DOHH2 (cell line): ENCODE results near the gene MRPL53.

Experiments
- H3F3A ChIP-seq: fragments of 200-600 bp; sonication (generic), shearing (Covaris generic); 2 replicates; pipeline ENCODE4 v1.6.0; 2016; ENCODE audit warnings: antibody characterized with exemption, mild to moderate bottlenecking; ENCODE audit not compliant: control insufficient read depth, insufficient read depth
- H3K27ac ChIP-seq: fragments of 200-600 bp; sonication (generic); 2 replicates; pipeline ENCODE4 v1.5.1; 2014; ENCODE audit warnings: low read depth, mild to moderate bottlenecking, low read length, moderate library complexity
- H3K27me3 ChIP-seq: fragments of 200-600 bp; sonication (generic); 2 replicates; pipeline ENCODE4 v1.6.1; 2014; ENCODE audit warnings: mild to moderate bottlenecking, low read length, mixed read lengths; ENCODE audit not compliant: control insufficient read depth
- H3K36me3 ChIP-seq: fragments of 200-600 bp; sonication (generic); 2 replicates; pipeline ENCODE4 v1.6.1; 2014; ENCODE audit warnings: mild to moderate bottlenecking, low read length, moderate library complexity, mixed read lengths; ENCODE audit not compliant: control insufficient read depth
- H3K4me1 ChIP-seq: fragments of 200-600 bp; sonication (generic); 2 replicates; pipeline ENCODE4 v1.6.1; 2014; ENCODE audit warnings: mild to moderate bottlenecking, low read length, mixed read lengths; ENCODE audit not compliant: control insufficient read depth
- H3K4me2 ChIP-seq: fragments of 200-600 bp; sonication (generic); 2 replicates; pipeline ENCODE4 v1.6.0; 2014; ENCODE audit warnings: mild to moderate bottlenecking, low read length, moderate library complexity
- H3K4me3 ChIP-seq: fragments of 200-600 bp; sonication (generic); 2 replicates; pipeline ENCODE4 v1.5.1; 2014; ENCODE audit warnings: mild to moderate bottlenecking, low read length, mixed read lengths
- H3K79me2 ChIP-seq: fragments of 200-600 bp; sonication (generic); 2 replicates; pipeline ENCODE4 v1.6.1; 2014; ENCODE audit warnings: mild to moderate bottlenecking, low read length, mixed read lengths; ENCODE audit not compliant: control insufficient read depth
- H3K9me2 ChIP-seq: fragments of 200-600 bp; sonication (generic); replicated peaks from 2 replicates; pipeline ENCODE4 v1.6.1; 2014; ENCODE audit warnings: mild to moderate bottlenecking, low read length, mixed read lengths; ENCODE audit not compliant: control insufficient read depth
- H3K9me3 ChIP-seq: fragments of 200-600 bp; sonication (generic); 2 replicates; pipeline ENCODE4 v1.6.1; 2014; ENCODE audit warnings: antibody characterized with exemption, low read length, mixed read lengths; ENCODE audit not compliant: control insufficient read depth, insufficient read depth
- H4K20me1 ChIP-seq: fragments of 200-600 bp; sonication (generic); 2 replicates; pipeline ENCODE4 v1.6.0; 2014; ENCODE audit warnings: low read depth, mild to moderate bottlenecking, antibody characterized with exemption, low read length, moderate library complexity; ENCODE audit not compliant: control insufficient read depth, insufficient read depth
- EZH2phosphoT487 ChIP-seq: fragments of 200-600 bp; sonication (generic); IDR thresholded peaks from 2 replicates; pipeline ENCODE4 v1.6.1; 2017; ENCODE audit warnings: borderline replicate concordance, mild to moderate bottlenecking, antibody characterized with exemption, low read length, moderate library complexity, mixed read lengths
- TF ChIP-seq, protein P1 (sequence below): fragments of 200-600 bp; sonication (generic); IDR thresholded peaks from one replicate; pipeline ENCODE4 v1.5.1; 2014; ENCODE audit warnings: antibody characterized with exemption, mild to moderate bottlenecking, low read depth, low read length; ENCODE audit not compliant: poor library complexity, severe bottlenecking

The MRPL53 gene

GRCh38 chr2:74493546-74493945 lies 21.1 kb upstream of the MRPL53 start:
- Histone ChIP-seq H3K27me3 (peaks cover 11% of the 10 kb centered on the region), H3K4me3 (no peak overlapping the region), H3K9me2 (no peaks in the 10 kb centered on the region), H3K36me3 (peaks cover 29% of the 10 kb centered on the region), H3K79me2 (no peaks in the 10 kb centered on the region), H4K20me1 (no peaks in the 10 kb centered on the region), H3F3A (no peaks in the 10 kb centered on the region), H3K27ac (no peak overlapping the region), H3K4me1 (peaks cover 4% of the 10 kb centered on the region; the same call in 1 of the 2 replicates), H3K4me2 (no peak overlapping the region), H3K9me3 (no peaks in the 10 kb centered on the region)
- TF ChIP-seq, protein P1, sequence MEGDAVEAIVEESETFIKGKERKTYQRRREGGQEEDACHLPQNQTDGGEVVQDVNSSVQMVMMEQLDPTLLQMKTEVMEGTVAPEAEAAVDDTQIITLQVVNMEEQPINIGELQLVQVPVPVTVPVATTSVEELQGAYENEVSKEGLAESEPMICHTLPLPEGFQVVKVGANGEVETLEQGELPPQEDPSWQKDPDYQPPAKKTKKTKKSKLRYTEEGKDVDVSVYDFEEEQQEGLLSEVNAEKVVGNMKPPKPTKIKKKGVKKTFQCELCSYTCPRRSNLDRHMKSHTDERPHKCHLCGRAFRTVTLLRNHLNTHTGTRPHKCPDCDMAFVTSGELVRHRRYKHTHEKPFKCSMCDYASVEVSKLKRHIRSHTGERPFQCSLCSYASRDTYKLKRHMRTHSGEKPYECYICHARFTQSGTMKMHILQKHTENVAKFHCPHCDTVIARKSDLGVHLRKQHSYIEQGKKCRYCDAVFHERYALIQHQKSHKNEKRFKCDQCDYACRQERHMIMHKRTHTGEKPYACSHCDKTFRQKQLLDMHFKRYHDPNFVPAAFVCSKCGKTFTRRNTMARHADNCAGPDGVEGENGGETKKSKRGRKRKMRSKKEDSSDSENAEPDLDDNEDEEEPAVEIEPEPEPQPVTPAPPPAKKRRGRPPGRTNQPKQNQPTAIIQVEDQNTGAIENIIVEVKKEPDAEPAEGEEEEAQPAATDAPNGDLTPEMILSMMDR = no peak
- TF ChIP-seq EZH2phosphoT487 = no peak

DNA sequence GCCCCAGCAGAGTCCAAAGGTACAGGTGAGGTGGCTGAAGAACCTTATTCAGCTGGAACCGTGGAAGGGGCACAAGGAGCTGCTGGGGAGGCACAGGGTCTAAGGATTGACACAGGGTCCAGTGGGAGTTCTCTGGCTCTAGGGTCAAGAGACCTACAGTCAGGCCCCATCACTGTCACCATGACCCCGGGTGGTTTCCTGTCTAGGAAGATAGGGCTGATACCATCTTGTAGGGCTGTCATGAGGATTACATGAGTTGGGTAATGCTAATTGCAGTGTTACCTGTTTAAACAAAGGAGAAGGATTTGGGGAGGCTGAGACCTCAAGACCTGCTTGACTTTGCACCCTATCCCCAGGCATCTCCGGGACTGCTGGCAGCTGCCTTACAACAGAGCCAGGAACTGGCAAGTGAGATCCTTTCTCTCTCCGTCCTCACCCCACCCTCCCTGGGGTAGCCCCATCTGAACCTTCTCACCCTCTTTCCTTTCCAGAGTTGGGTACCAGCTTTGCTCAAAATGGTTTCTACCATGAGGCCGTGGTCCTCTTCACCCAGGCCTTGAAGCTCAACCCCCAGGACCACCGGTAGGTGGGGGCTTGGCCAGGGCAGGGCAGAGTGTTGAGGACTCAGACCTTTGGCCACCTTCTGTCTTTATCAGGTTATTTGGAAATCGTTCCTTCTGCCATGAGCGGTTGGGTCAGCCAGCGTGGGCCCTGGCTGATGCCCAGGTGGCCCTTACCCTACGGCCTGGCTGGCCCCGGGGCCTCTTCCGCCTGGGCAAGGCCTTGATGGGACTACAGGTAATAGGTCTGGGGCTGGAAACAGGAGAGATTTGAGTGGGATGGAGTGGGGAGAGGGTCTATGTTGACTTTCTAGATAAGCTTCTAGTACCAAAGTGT lies 19.4 kb upstream of the MRPL53 start:
- no peaks in the 10 kb centered on the region for H3K9me2 ChIP-seq
- H3K9me3 ChIP-seq = no peaks in the 10 kb centered on the region
- no peaks in the 10 kb centered on the region for H3F3A ChIP-seq
- no peaks in the 10 kb centered on the region for H3K79me2 ChIP-seq
- H3K4me3 ChIP-seq = no peak overlapping the region
- no peak for TF ChIP-seq EZH2phosphoT487
- TF ChIP-seq, protein P1 = no peak
- H3K4me1 ChIP-seq = no peaks in the 10 kb centered on the region
- H3K27me3 ChIP-seq = no peaks in the 10 kb centered on the region
- H3K36me3 ChIP-seq = peaks cover 29% of the 10 kb centered on the region
- H4K20me1 ChIP-seq = no peaks in the 10 kb centered on the region
- H3K4me2 ChIP-seq = no peak overlapping the region
- H3K27ac ChIP-seq = no peak overlapping the region

DNA sequence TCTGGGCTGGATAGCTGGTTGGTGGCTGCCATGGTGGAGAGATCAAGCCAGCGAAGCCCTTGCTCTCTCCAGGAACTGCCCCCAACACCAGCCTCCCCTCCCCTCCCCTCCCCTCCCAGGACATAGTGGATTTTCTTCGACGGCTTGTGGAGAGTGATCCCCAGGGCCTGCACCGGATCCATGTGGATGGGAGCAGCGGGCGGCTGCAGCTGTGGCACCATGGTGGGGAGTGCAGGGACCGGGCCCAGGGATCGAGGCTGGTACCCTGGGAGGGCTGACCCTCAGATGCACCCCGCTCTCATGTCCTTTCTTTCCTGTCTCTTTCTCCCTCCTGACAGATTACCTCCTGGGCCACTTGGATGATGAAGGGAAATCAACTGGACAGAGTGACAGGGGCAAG lies 17.4 kb upstream of the MRPL53 start:
- no peak overlapping the region for H3K27ac ChIP-seq
- H3K9me2 ChIP-seq = no peaks in the 10 kb centered on the region
- H3K9me3 ChIP-seq = no peaks in the 10 kb centered on the region
- H3K79me2 ChIP-seq = no peaks in the 10 kb centered on the region
- H3F3A ChIP-seq = no peaks in the 10 kb centered on the region
- no peak overlapping the region for H3K4me3 ChIP-seq
- H3K27me3 ChIP-seq = no peaks in the 10 kb centered on the region
- TF ChIP-seq EZH2phosphoT487 = no peak
- TF ChIP-seq, protein P1 = no peak
- H3K36me3 ChIP-seq = peaks cover 36% of the 10 kb centered on the region
- no peaks in the 10 kb centered on the region for H4K20me1 ChIP-seq
- no peaks in the 10 kb centered on the region for H3K4me1 ChIP-seq
- H3K4me2 ChIP-seq = no peak overlapping the region
